Tibial nerve (tissue), 4 donors: ENCODE results near the gene SGMS2. TPM values are rescaled to one million over a fixed set of nuclear protein-coding genes. Genes with fewer than 3 reads are reported as not detected.

Experiments
- DNase-seq, 2 donors: peaks; one replicate each; pipeline ENCODE4 v3.0.0-alpha.2; 2019; ENCODE audit warnings: low spot score in 2 of 2
- H3K27ac ChIP-seq, 4 donors: fragments of 200-600 bp; sonication (generic) in 3 of 4; one replicate each; pipeline ENCODE4 v1.5.1; 2017 to 2019; ENCODE audit warnings: mild to moderate bottlenecking in 1 of 4
- H3K27me3 ChIP-seq, 2 donors: fragments of 200-600 bp; sonication (generic) in 1 of 2; one replicate each; pipeline versions ENCODE4 v1.5.1 to v1.6.0; 2017 to 2019
- H3K36me3 ChIP-seq, 3 donors: fragments of 200-600 bp; sonication (generic); one replicate each; pipeline ENCODE4 v1.5.1; 2018 to 2019
- H3K4me1 ChIP-seq, 4 donors: fragments of 200-600 bp; sonication (generic) in 3 of 4; one replicate each; pipeline ENCODE4 v1.5.1; 2017 to 2019
- H3K4me3 ChIP-seq, 4 donors: fragments of 200-600 bp; sonication (generic) in 3 of 4; one replicate each; pipeline ENCODE4 v1.5.1; 2017 to 2019; ENCODE audit warnings: mild to moderate bottlenecking in 1 of 4, moderate library complexity in 1 of 4
- H3K9me3 ChIP-seq, 4 donors: fragments of 200-600 bp; sonication (generic) in 3 of 4; one replicate each; pipeline ENCODE4 v1.5.1; 2017 to 2019
- CTCF ChIP-seq, 5 experiments: fragments of 200-600 bp in 3 of 5; fragments of 450-650 bp in 2 of 5; sonication (generic) in 3 of 5; IDR thresholded peaks; one replicate each; pipeline ENCODE4 v1.5.1; 2016 to 2019; ENCODE audit warnings: antibody characterized with exemption in 5 of 5, mild to moderate bottlenecking in 3 of 5, moderate library complexity in 2 of 5
- EP300 ChIP-seq, 2 donors: sonication (generic); formaldehyde crosslinking; IDR thresholded peaks; one replicate each; pipeline ENCODE4 v1.6.1; 2017; ENCODE audit warnings: antibody characterized with exemption in 2 of 2, mild to moderate bottlenecking in 1 of 2
- POLR2A ChIP-seq, 2 donors: fragments of 450-650 bp; IDR thresholded peaks; one replicate each; pipeline ENCODE4 v1.6.1; 2017; ENCODE audit warnings: antibody characterized with exemption in 2 of 2, mild to moderate bottlenecking in 2 of 2, moderate library complexity in 2 of 2
- WGBS, 2 donors: methylation state at CpG; one replicate each; pipeline ENCODE4 v1.1.5; 2018; 5-methylcytosine and 5-hydroxymethylcytosine counted together
- small RNA-seq: library from RNA; depleted of rRNA; stranded (forward); fragments of <200 nt; gene quantifications from one replicate; pipeline ENCODE3, GENCODE V24; 2016
- total RNA-seq, 4 donors: library from RNA; depleted of rRNA; stranded (reverse); fragments of >200 nt; gene quantifications; one replicate each; pipeline ENCODE4 v1.1.0, GENCODE V29; 2016

Gene SGMS2
- total RNA-seq, 4 donors from 2014 or later, result 76.6 to 179 (median 127) TPM

- no peaks in the 10 kb centered on the region for H3K4me1 ChIP-seq
- H3K9me3 ChIP-seq, result peaks cover 0 to 7% (median 3%) of the 10 kb centered on the region in 4 donors
- H3K27me3 ChIP-seq, result no peaks in the 10 kb centered on the region
- WGBS, 2 donors, result 96 to 97% methylated on average over 3 of the region's 3 CpGs
- TF ChIP-seq POLR2A (IDR thresholded peaks at IDR 0.05), result no peak
- no peak for TF ChIP-seq EP300 (IDR thresholded peaks at IDR 0.05)
- no peak for TF ChIP-seq CTCF (IDR thresholded peaks at IDR 0.05)
- H3K27ac ChIP-seq, result no peak overlapping the region
- DNase-seq, result no peak
- peaks cover 0 to 78% (median 0%) of the 10 kb centered on the region in 3 donors for H3K36me3 ChIP-seq
- H3K4me3 ChIP-seq, result no peak overlapping the region
Measured at GRCh38 chr4:107945809-107946208, 121.1 kb downstream of the SGMS2 start.

GRCh38 chr4:107950746-107951540 is 126.2 kb downstream of the SGMS2 start:
- no peak overlapping the region for H3K27ac ChIP-seq
- TF ChIP-seq EP300 (IDR thresholded peaks at IDR 0.05) (no peak), POLR2A (IDR thresholded peaks at IDR 0.05) (no peak), CTCF (IDR thresholded peaks at IDR 0.05) (no peak)
- H3K4me1 ChIP-seq, result no peaks in the 10 kb centered on the region
- H3K4me3 ChIP-seq, result no peak overlapping the region
- no peaks in the 10 kb centered on the region for H3K27me3 ChIP-seq
- peaks cover 0 to 82% (median 0%) of the 10 kb centered on the region in 3 donors for H3K36me3 ChIP-seq
- DNase-seq, result no peak
- H3K9me3 ChIP-seq, result peaks cover 0 to 10% (median 0%) of the 10 kb centered on the region in 4 donors
- WGBS, 2 donors, result 92 to 99% methylated on average over 2 of the region's 2 CpGs

GRCh38 chr4:107951551-107951950 is 126.8 kb downstream of the SGMS2 start:
- Histone ChIP-seq H3K27ac (no peak overlapping the region), H3K36me3 (peaks cover 0 to 78% (median 0%) of the 10 kb centered on the region in 3 donors)
- TF ChIP-seq EP300 (IDR thresholded peaks at IDR 0.05), result no peak
- TF ChIP-seq POLR2A (IDR thresholded peaks at IDR 0.05), result no peak
- TF ChIP-seq CTCF (IDR thresholded peaks at IDR 0.05), result no peak

GRCh38 chr4:107956011-107956410 is 131.3 kb downstream of the SGMS2 start:
- H3K9me3 ChIP-seq, result peaks cover 0 to 32% (median 2%) of the 10 kb centered on the region in 4 donors
- TF ChIP-seq EP300 (IDR thresholded peaks at IDR 0.05) (no peak), POLR2A (IDR thresholded peaks at IDR 0.05) (no peak), CTCF (IDR thresholded peaks at IDR 0.05) (no peak)
- peaks cover 0 to 40% (median 0%) of the 10 kb centered on the region in 3 donors for H3K36me3 ChIP-seq
- no peak for DNase-seq
- H3K4me1 ChIP-seq, result no peaks in the 10 kb centered on the region
- H3K27ac ChIP-seq, result no peak overlapping the region
- 59 to 72% methylated on average over 1 of the region's 1 CpG for WGBS, 2 donors
- no peaks in the 10 kb centered on the region for H3K27me3 ChIP-seq
- H3K4me3 ChIP-seq, result no peak overlapping the region

More at GRCh38 chr4:107951551-107951950, 126.8 kb downstream of the SGMS2 start:
- DNase-seq, result no peak
- no peaks in the 10 kb centered on the region for H3K4me1 ChIP-seq
- H3K4me3 ChIP-seq, result no peak overlapping the region
- no peaks in the 10 kb centered on the region for H3K27me3 ChIP-seq
- peaks cover 0 to 15% (median under 1%) of the 10 kb centered on the region in 4 donors for H3K9me3 ChIP-seq

Small RNAs within 50 kb of the gene (small RNA-seq; reads per million reads assigned to genes)
- gene RNU6-733P, result not detected

Other genes with a start within 250 kb of the SGMS2 start
- 10 to 100 TPM; 40.4 to 80.8 (median 49.5) TPM for gene PAPSS1, start 104.7 kb upstream of the SGMS2 start, total RNA-seq
- 10 to 100 TPM; 24.0 to 50.3 (median 32.9) TPM for gene CYP2U1, start 106.6 kb downstream of the SGMS2 start, total RNA-seq
- gene HADH, start 165.0 kb downstream of the SGMS2 start, total RNA-seq, result 100 to 1,000 TPM in 1 of 4 donors, 10 to 100 TPM in 3; 42.2 to 107 (median 55.9) TPM